HepG2 (cell line): Measurements from ENCODE around the gene COL18A1. TPM values are rescaled to one million over a fixed set of nuclear protein-coding genes. Genes with fewer than 3 reads are reported as not detected.

Experiments used
- ATAC-seq: fragments of 200-7000 bp; cut with Tn5 transposase; 3 replicates; pipeline ENCODE4 v1.9.1; 2020; ENCODE audit warnings: mild to moderate bottlenecking, moderate library complexity
- BruUV-seq: library from RNA; stranded (reverse); fragments of 400-500 nt; replicated peaks from 2 replicates; lab custom pipeline; 2021; lab: Mats Ljungman, UMichigan
- CTCF ChIA-PET: fragments of 300-600 bp; formaldehyde crosslinking; extraction: SDS; loops from one replicate; lab custom pipeline; 2021; ENCODE audit warnings: low total read pairs, inconsistent platforms, low intra/inter-chr PET ratio; lab: Yijun Ruan, JAX
- POLR2A ChIA-PET: fragments of 350-600 bp; sonication (Branson Sonifier 250); formaldehyde crosslinking; loops from one replicate; lab custom pipeline; 2020; ENCODE audit warnings: antibody characterized with exemption, inconsistent platforms; lab: Yijun Ruan, JAX
- DNase-seq: peaks from one replicate; pipeline ENCODE4 v3.0.0-alpha.2; 2015; ENCODE audit warnings: low spot score
- FAIRE-seq: peaks from 3 replicates; lab custom pipeline; 2011; peaks lifted over from hg19 to GRCh38; lab: Jason Lieb, UNC
- H2AFZ ChIP-seq: one replicate; pipeline ENCODE4 v1.6.1; 2011; ENCODE audit warnings: low read length, inconsistent platforms
- H3K27ac ChIP-seq: fragments of 300-600 bp; 3 replicates; pipeline ENCODE4 v1.8.0; 2011; ENCODE audit warnings: mixed run types, mild to moderate bottlenecking, mixed read lengths, low read length, inconsistent platforms; ENCODE audit not compliant: insufficient read depth; ENCODE audit errors: extremely low read length
- H3K27me3 ChIP-seq, 2 experiments: fragments of 200-600 bp in 1 of 2; 2 replicates in 1 of 2; 3 replicates in 1 of 2; pipeline versions ENCODE4 v1.6.0 to v1.8.0; 2011; ENCODE audit warnings: low read length in 2 of 2, mild to moderate bottlenecking in 2 of 2, moderate library complexity in 2 of 2, inconsistent platforms in 1 of 2; ENCODE audit not compliant: insufficient read depth in 2 of 2, control insufficient read depth in 1 of 2
- H3K36me3 ChIP-seq, 2 experiments: fragments of 200-600 bp in 1 of 2; replicated peaks in 1 of 2; 2 replicates in 1 of 2; 3 replicates in 1 of 2; pipeline versions ENCODE4 v1.5.1 to v1.8.0; 2011; ENCODE audit warnings: low read length in 2 of 2, inconsistent platforms in 1 of 2; ENCODE audit not compliant: insufficient read depth in 2 of 2, control insufficient read depth in 1 of 2
- H3K4me1 ChIP-seq: 2 replicates; pipeline ENCODE4 v1.5.1; 2012; ENCODE audit warnings: low read length, inconsistent platforms; ENCODE audit not compliant: insufficient read depth
- H3K4me2 ChIP-seq: 2 replicates; pipeline ENCODE4 v1.6.0; 2011; ENCODE audit warnings: low read depth, low read length, inconsistent platforms
- H3K4me3 ChIP-seq, 3 experiments: fragments of 200-600 bp in 1 of 3; sonication (generic), shearing (Covaris generic) in 1 of 3; replicated peaks in 1 of 3; 2 replicates each; pipeline ENCODE4 v1.5.1; 2011 to 2016; ENCODE audit warnings: low read length in 3 of 3, inconsistent platforms in 2 of 3, low read depth in 2 of 3, mild to moderate bottlenecking in 2 of 3, control low read depth in 1 of 3, mixed read lengths in 1 of 3; ENCODE audit not compliant: insufficient read depth in 1 of 3
- H3K79me2 ChIP-seq: one replicate; pipeline ENCODE4 v1.6.1; 2011; ENCODE audit warnings: low read length, inconsistent platforms; ENCODE audit not compliant: insufficient read depth
- H3K9ac ChIP-seq: 2 replicates; pipeline ENCODE4 v1.6.0; 2011; ENCODE audit warnings: mild to moderate bottlenecking, low read depth, low read length, inconsistent platforms; ENCODE audit not compliant: insufficient read depth
- H3K9me3 ChIP-seq: 2 replicates; pipeline ENCODE4 v1.5.1; 2012; ENCODE audit warnings: mild to moderate bottlenecking, low read length
- H4K20me1 ChIP-seq: 2 replicates; pipeline ENCODE4 v1.6.0; 2011; ENCODE audit warnings: inconsistent platforms, mild to moderate bottlenecking, low read length, moderate library complexity; ENCODE audit not compliant: insufficient read depth
- DNMT1 ChIP-seq: sonication (generic); formaldehyde crosslinking; IDR thresholded peaks from 2 replicates; pipeline ENCODE4 v1.5.1; 2020; ENCODE audit warnings: mild to moderate bottlenecking, missing genetic modification reagents
- RFXANK ChIP-seq: IDR thresholded peaks from 2 replicates; pipeline ENCODE4 v1.6.1; 2016
- TBX3 ChIP-seq: fragments of 450-650 bp; IDR thresholded peaks from 2 replicates; pipeline ENCODE4 v1.6.1; 2017; ENCODE audit warnings: antibody characterized with exemption, mild to moderate bottlenecking, inconsistent platforms, borderline replicate concordance
- WGBS: methylation state at CpG from one replicate; pipeline ENCODE4 v1.1.6; 2017; ENCODE audit warnings: low lambda C conversion rate; 5-methylcytosine and 5-hydroxymethylcytosine counted together
- in situ Hi-C: cut with HindIII; loops from 2 replicates; pipeline ENCODE4 v1.10.0; 2017; ENCODE audit warnings: low pct_unique_long_range_greater_than_20kb; ENCODE audit not compliant: extremely low pct_ligation_motif_present
- intact Hi-C: fragments of 100-400 bp; cut with micrococcal nuclease; formaldehyde crosslinking; loops from one replicate; pipeline ENCODE4 v1.10.0; 2022; ENCODE audit not compliant: unreplicated experiment
- polyA plus RNA-seq, 8 experiments: library from polyadenylated mRNA; depleted of rRNA in 3 of 8; stranded (reverse) in 7 of 8; unstranded in 1 of 8; fragments of >200 nt; fragmentation: Illumina TruSeq in 4 of 8; extraction: Trizol in 4 of 8; gene quantifications; 2 replicates each; pipeline versions ENCODE4 v1.2.1 to v1.2.3, GENCODE V29; 2011 to 2016; ENCODE audit warnings: low read depth in 4 of 8, missing spikeins in 1 of 8, mixed read lengths in 1 of 8; ENCODE audit not compliant: insufficient read depth in 1 of 8
- total RNA-seq, 5 experiments: library from RNA; depleted of rRNA; stranded (reverse); fragments of >200 nt; fragmentation: Illumina TruSeq; extraction: Trizol; gene quantifications; 2 replicates each; pipeline ENCODE4 v1.2.3, GENCODE V29; 2016; ENCODE audit warnings: low read depth in 1 of 5
- TF ChIP-seq, protein P1 (sequence below): sonication (generic); formaldehyde crosslinking; IDR thresholded peaks from 2 replicates; pipeline ENCODE4 v1.4.0; 2020; ENCODE audit warnings: missing genetic modification reagents, low read depth, mild to moderate bottlenecking, borderline replicate concordance
- TF ChIP-seq, protein P2 (sequence below), 2 experiments: sonication (generic) in 1 of 2; formaldehyde crosslinking in 1 of 2; IDR thresholded peaks; 2 replicates each; pipeline versions ENCODE4 v1.5.1 to v1.6.1; 2011 to 2020; ENCODE audit warnings: borderline replicate concordance in 1 of 2, low read depth in 1 of 2, low read length in 1 of 2, mild to moderate bottlenecking in 1 of 2, missing genetic modification reagents in 1 of 2, moderate library complexity in 1 of 2

Gene COL18A1
- total and polyA plus RNA-seq, 2 of the 13 experiments (the other 11 are each of a cell fraction or from before 2014, with no cell fraction given), result 79.0 to 102 TPM

GRCh38 chr21:45401916-45402900, 2.8 kb upstream of the COL18A1 start:
- no peaks in the 10 kb centered on the region for H3K36me3 ChIP-seq
- POLR2A ChIA-PET, result interaction anchor here (1.4 to 1.9 kb wide), 2 partner anchors 8 to 21 kb away, joined by 3 to 5 read pairs; no protein-coding TSS in a partner anchor
- H3K4me1 ChIP-seq, result peaks cover 21% of the 10 kb centered on the region
- peaks cover 4% of the 10 kb centered on the region for H3K9me3 ChIP-seq
- H3K4me3 ChIP-seq, result no peak overlapping the region
- H4K20me1 ChIP-seq, result 0 out of 2 replicates have a peak, but pooled peaks cover 6% of the 10 kb centered on the region
- no peak for DNase-seq
- H3K9ac ChIP-seq, result no peak overlapping the region
- no peak overlapping the region for H3K27ac ChIP-seq
- no peak overlapping the region for H3K4me2 ChIP-seq
- ATAC-seq, result no peak
- CTCF ChIA-PET, result no interaction called here
- TF ChIP-seq TBX3 (0 out of 2 replicates have a peak, but pooled peaks have one; percentile 15), DNMT1 (no peak)
- H2AFZ ChIP-seq, result no peak overlapping the region
- FAIRE-seq, result no peak
- intact Hi-C loops (loop anchor here (10.0 kb wide), 1 partner anchor 107 kb away; no protein-coding TSS in a partner anchor), in situ Hi-C loops (no loop called here)
- peaks cover 7 to 50% of the 10 kb centered on the region in 2 experiments for H3K27me3 ChIP-seq
- 58% methylated on average over 11 of the region's 17 CpGs for WGBS
- no TSS peak for BruUV-seq
- H3K79me2 ChIP-seq, result peaks cover 15% of the 10 kb centered on the region

DNA sequence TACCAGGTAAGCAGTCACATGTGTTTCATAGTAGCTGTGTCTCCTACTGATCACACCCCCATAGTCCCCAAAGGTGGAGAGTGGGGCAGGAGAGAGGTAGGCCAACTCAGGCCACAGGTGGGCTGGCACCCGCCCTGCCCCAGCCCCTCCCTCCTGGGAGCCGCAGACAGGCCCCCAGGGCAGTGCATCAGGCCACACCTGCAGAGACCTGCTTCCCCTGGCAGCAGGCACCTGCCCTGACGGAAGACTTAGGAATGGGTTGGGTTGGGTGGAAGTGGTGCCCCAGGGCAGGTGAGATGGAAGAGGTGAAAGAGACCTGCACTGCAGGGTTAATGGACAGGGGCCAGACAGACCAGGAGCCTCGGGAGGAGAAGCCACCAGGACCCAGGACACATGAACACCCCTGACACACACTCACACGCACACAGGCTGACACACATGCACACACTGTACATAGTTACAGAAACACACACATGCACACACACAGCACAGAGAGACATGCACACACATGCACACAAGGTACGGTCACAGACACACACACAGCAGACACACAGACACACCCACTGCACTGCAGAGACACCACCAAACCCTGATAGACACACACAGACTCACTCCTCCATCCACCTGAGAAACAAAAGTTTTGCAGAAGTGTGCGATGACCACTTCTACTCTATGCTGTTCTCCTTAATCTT, 1.7 kb upstream of the COL18A1 start:
- H3K36me3 ChIP-seq, result no peaks in the 10 kb centered on the region
- DNase-seq (no peak), ATAC-seq (no peak), FAIRE-seq (no peak)
- peaks cover 16% of the 10 kb centered on the region for H4K20me1 ChIP-seq
- H3K9ac ChIP-seq, result no peak overlapping the region
- H3K4me3 ChIP-seq, result no peak overlapping the region
- peaks cover 4% of the 10 kb centered on the region for H3K9me3 ChIP-seq
- POLR2A ChIA-PET, result interaction anchor here (1.4 kb wide), 1 partner anchor 20 kb away, joined by 3 read pairs; no protein-coding TSS in a partner anchor
- in situ Hi-C loops (no loop called here), intact Hi-C loops (loop anchor here (10.0 kb wide), 1 partner anchor 108 kb away; no protein-coding TSS in a partner anchor)
- no peak overlapping the region for H3K4me2 ChIP-seq
- no TSS peak for BruUV-seq
- peaks cover 26% of the 10 kb centered on the region for H3K79me2 ChIP-seq
- H3K27ac ChIP-seq, result no peak overlapping the region
- no peak overlapping the region for H2AFZ ChIP-seq
- WGBS, result 45% methylated on average over 6 of the region's 7 CpGs
- H3K4me1 ChIP-seq, result peaks cover 32% of the 10 kb centered on the region
- peaks cover 7 to 46% of the 10 kb centered on the region in 2 experiments for H3K27me3 ChIP-seq
- CTCF ChIA-PET, result no interaction called here
- TF ChIP-seq, protein P1, sequence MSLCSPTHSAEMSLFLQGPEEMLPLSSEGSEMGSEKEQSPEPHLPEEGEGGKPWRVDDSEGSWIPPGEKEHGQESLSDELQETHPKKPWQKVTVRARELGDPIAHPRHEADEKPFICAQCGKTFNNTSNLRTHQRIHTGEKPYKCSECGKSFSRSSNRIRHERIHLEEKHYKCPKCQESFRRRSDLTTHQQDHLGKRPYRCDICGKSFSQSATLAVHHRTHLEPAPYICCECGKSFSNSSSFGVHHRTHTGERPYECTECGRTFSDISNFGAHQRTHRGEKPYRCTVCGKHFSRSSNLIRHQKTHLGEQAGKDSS (CRISPR knock-in tag), result no peak
- no peak for TF ChIP-seq RFXANK (CRISPR knock-in tag)
- TF ChIP-seq, protein P2, sequence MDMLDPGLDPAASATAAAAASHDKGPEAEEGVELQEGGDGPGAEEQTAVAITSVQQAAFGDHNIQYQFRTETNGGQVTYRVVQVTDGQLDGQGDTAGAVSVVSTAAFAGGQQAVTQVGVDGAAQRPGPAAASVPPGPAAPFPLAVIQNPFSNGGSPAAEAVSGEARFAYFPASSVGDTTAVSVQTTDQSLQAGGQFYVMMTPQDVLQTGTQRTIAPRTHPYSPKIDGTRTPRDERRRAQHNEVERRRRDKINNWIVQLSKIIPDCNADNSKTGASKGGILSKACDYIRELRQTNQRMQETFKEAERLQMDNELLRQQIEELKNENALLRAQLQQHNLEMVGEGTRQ (IDR thresholded peaks at IDR 0.05; ENCODE audit: low read depth, low read length), result no peak
- TF ChIP-seq, protein P2 (CRISPR knock-in tag; IDR thresholded peaks at IDR 0.05; ENCODE audit: borderline replicate concordance), result no peak
